ENCODE results near the gene MACF1.

DNA sequence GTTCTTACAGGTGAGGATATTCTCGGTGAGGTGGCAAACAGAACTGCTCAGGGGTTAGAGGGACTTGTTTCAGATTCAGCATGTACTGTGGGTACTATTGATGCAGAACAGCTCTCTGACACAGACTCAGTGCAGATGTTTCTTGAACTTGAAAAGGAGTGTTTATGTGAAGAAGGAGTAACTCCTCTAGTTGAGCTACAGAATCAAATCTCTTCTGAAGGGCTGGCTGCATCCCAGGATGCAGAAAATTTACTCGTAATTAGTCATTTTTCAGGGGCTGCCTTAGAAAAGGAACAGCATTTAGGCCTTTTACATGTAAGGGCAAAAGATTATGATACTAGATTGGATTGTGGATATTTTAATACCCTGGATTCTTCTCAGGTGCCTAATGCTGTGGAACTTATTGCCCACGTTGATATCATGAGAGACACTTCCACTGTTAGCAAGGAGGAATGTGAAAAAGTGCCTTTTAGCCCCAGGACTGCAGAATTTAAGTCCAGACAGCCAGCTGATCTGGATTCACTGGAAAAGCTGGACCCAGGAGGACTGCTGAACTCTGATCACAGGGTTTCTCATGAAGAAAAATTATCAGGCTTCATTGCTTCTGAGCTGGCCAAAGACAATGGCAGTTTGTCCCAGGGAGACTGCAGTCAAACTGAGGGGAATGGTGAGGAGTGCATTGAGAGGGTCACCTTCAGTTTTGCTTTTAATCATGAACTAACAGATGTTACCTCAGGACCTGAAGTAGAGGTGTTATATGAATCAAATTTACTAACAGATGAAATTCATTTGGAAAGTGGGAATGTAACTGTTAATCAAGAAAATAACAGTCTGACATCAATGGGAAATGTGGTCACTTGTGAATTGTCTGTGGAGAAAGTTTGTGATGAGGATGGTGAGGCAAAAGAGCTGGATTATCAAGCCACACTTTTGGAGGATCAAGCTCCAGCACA, 207.3 kb downstream of the MACF1 start:
- no peak for TF ChIP-seq BHLHE40 (IDR thresholded peaks at IDR 0.05; ENCODE audit: low read length)
- TF ChIP-seq, protein P1, sequence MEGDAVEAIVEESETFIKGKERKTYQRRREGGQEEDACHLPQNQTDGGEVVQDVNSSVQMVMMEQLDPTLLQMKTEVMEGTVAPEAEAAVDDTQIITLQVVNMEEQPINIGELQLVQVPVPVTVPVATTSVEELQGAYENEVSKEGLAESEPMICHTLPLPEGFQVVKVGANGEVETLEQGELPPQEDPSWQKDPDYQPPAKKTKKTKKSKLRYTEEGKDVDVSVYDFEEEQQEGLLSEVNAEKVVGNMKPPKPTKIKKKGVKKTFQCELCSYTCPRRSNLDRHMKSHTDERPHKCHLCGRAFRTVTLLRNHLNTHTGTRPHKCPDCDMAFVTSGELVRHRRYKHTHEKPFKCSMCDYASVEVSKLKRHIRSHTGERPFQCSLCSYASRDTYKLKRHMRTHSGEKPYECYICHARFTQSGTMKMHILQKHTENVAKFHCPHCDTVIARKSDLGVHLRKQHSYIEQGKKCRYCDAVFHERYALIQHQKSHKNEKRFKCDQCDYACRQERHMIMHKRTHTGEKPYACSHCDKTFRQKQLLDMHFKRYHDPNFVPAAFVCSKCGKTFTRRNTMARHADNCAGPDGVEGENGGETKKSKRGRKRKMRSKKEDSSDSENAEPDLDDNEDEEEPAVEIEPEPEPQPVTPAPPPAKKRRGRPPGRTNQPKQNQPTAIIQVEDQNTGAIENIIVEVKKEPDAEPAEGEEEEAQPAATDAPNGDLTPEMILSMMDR (CRISPR knock-in tag; IDR thresholded peaks at IDR 0.05), result no peak
- TF ChIP-seq, protein P2, sequence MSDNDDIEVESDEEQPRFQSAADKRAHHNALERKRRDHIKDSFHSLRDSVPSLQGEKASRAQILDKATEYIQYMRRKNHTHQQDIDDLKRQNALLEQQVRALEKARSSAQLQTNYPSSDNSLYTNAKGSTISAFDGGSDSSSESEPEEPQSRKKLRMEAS (IDR thresholded peaks at IDR 0.05), result no peak

Measured in HepG2 (cell line).